ENCODE measurements around the gene ETNPPL.
"Not testable (repeated sequence)": the region's sequence is repeated elsewhere in the genome, so short reads cannot be mapped to it uniquely, and the experiment has no call there.

ETNPPL gene

GRCh38 chr4:108751321-108751720 lies 11.5 kb downstream of the ETNPPL start:
- no peak for DNase-seq

GRCh38 chr4:108749119-108749518 lies 13.7 kb downstream of the ETNPPL start:
- DNase-seq: no peak

GRCh38 chr4:108746511-108746910 lies 16.3 kb downstream of the ETNPPL start:
- DNase-seq: no peak

GRCh38 chr4:108744307-108744706 lies 18.5 kb downstream of the ETNPPL start:
- DNase-seq: no peak

GRCh38 chr4:108742451-108743420 lies 20.1 kb downstream of the ETNPPL start:
- DNase-seq: no peak

- DNase-seq: no peak
These were observed 24.7 kb downstream of the ETNPPL start for GRCh38 chr4:108738003-108738706.

- no peak for DNase-seq
These were observed 31.8 kb downstream of the ETNPPL start for GRCh38 chr4:108731006-108731405.

- no peak for DNase-seq
These were observed 32.3 kb downstream of the ETNPPL start for GRCh38 chr4:108730579-108730978.

GRCh38 chr4:108729731-108730130 lies 33.1 kb downstream of the ETNPPL start:
- DNase-seq: no peak

- no peak for DNase-seq
These were observed 37.4 kb downstream of the ETNPPL start for GRCh38 chr4:108725457-108725856.

GRCh38 chr4:108717386-108717785 lies 45.5 kb downstream of the ETNPPL start:
- no peak for DNase-seq

- DNase-seq: no peak
These were observed 46.5 kb downstream of the ETNPPL start for GRCh38 chr4:108716340-108716739.

GRCh38 chr4:108714880-108715279 lies 48.0 kb downstream of the ETNPPL start:
- no peak for DNase-seq

- not testable (repeated sequence) for DNase-seq
These were observed 52.3 kb downstream of the ETNPPL start for GRCh38 chr4:108710578-108710977.

- DNase-seq: no peak
These were observed 53.1 kb downstream of the ETNPPL start for GRCh38 chr4:108709722-108710121.

- no peak for DNase-seq
These were observed 53.6 kb downstream of the ETNPPL start for GRCh38 chr4:108709234-108709633.

GRCh38 chr4:108706289-108706688 lies 56.6 kb downstream of the ETNPPL start:
- DNase-seq: no peak

- no peak for DNase-seq
These were observed 58.9 kb downstream of the ETNPPL start for GRCh38 chr4:108703966-108704365.

GRCh38 chr4:108703370-108703769 lies 59.5 kb downstream of the ETNPPL start:
- no peak for DNase-seq

GRCh38 chr4:108702960-108703359 lies 59.9 kb downstream of the ETNPPL start:
- DNase-seq: no peak

GRCh38 chr4:108700081-108700757 lies 62.6 kb downstream of the ETNPPL start:
- no peak for DNase-seq

GRCh38 chr4:108696160-108696559 lies 66.7 kb downstream of the ETNPPL start:
- no peak for DNase-seq

GRCh38 chr4:108695062-108695461 lies 67.8 kb downstream of the ETNPPL start:
- DNase-seq: no peak

Measured in activated CD4-positive, alpha-beta T cell treated with anti-CD3 and anti-CD28 coated beads, Interleukin-2, Interleukin-6, amounts not matched to agents 100 ng/mL and 50 ng/mL, durations not matched to agents 16 hours and 8 hours (primary cell).